Keratinocyte (primary cell): Measurements from ENCODE around the gene FNDC11.

Experiments
- EZH2 ChIP-seq: IDR thresholded peaks from one replicate; pipeline ENCODE4 v1.6.1; 2012; ENCODE audit warnings: inconsistent platforms, mild to moderate bottlenecking, low read length, moderate library complexity
- TF ChIP-seq, protein P1 (sequence below), 3 experiments: IDR thresholded peaks in 1 of 3; conservative IDR thresholded peaks in 1 of 3; optimal IDR thresholded peaks in 1 of 3; 2 replicates in 2 of 3; 3 replicates in 1 of 3; pipeline versions ENCODE3 to v1.5.1; 2011; ENCODE audit warnings: low read length in 3 of 3, mild to moderate bottlenecking in 3 of 3, moderate library complexity in 2 of 3, control low read depth in 1 of 3, inconsistent platforms in 1 of 3; ENCODE audit not compliant: insufficient read depth in 2 of 3; ENCODE audit errors: extremely low read depth in 1 of 3

DNA sequence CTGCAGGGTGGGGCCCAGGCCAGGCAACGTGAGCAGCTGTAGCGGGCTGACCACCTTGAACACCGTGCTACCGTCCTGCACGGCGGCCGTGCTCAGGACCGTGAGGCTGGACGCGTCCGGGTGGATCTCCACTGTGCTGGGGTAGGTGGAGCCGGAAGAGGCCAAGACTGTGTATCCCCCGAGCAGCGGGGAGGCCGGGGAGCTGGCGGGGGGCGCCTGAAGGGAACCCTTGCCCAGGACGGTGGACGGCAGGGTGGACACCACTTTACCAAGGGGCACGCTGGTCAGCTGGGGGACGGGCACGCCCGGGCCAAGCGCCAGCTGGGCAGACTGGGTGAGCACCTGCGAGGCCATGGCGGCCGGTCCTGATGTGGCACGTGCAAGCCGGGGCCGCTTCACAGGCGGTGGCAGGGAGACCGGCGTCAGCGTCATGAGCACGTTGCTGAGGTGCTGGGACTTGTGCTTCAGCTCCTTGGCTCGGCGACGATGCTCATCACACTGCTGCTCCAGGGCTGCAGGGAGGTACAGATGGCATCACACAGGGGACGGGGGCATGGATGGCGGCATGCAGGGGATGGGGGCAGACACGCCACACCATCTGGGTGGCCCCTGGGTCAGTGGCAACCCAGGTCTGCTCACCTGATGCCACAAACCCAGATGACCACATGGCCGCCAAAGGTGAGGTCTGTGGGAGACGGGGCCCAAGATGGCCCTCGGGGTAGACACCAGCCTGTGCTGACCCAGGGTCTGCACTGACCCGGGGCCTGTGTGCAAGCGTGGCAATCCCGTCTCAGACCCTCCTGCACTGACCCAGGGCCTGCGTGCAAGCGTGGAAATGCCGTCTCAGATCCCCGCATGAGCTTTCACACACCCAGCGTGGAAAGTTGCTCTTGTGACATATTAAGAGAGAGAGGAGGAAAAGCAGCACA lies 36.5 kb downstream of the FNDC11 start:
- TF ChIP-seq, protein P1, sequence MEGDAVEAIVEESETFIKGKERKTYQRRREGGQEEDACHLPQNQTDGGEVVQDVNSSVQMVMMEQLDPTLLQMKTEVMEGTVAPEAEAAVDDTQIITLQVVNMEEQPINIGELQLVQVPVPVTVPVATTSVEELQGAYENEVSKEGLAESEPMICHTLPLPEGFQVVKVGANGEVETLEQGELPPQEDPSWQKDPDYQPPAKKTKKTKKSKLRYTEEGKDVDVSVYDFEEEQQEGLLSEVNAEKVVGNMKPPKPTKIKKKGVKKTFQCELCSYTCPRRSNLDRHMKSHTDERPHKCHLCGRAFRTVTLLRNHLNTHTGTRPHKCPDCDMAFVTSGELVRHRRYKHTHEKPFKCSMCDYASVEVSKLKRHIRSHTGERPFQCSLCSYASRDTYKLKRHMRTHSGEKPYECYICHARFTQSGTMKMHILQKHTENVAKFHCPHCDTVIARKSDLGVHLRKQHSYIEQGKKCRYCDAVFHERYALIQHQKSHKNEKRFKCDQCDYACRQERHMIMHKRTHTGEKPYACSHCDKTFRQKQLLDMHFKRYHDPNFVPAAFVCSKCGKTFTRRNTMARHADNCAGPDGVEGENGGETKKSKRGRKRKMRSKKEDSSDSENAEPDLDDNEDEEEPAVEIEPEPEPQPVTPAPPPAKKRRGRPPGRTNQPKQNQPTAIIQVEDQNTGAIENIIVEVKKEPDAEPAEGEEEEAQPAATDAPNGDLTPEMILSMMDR (optimal IDR thresholded peaks at IDR 0.05 in 1 of 3, IDR thresholded peaks at IDR 0.05 in 1 of 3, conservative IDR thresholded peaks at IDR 0.05 in 1 of 3; ENCODE audit: extremely low read depth in 1 of 3, insufficient read depth in 2 of 3, low read length in 3 of 3), result no peak
- no peak for TF ChIP-seq EZH2
